DOHH2 (cell line): ENCODE results near the gene WDR18.

ENCODE experiments used
- CTCF ChIP-seq: fragments of 200-600 bp; sonication (generic); IDR thresholded peaks from one replicate; pipeline ENCODE4 v1.5.1; 2014; ENCODE audit warnings: antibody characterized with exemption, mild to moderate bottlenecking, low read depth, low read length; ENCODE audit not compliant: poor library complexity, severe bottlenecking
- EZH2phosphoT487 ChIP-seq: fragments of 200-600 bp; sonication (generic); IDR thresholded peaks from 2 replicates; pipeline ENCODE4 v1.6.1; 2017; ENCODE audit warnings: borderline replicate concordance, mild to moderate bottlenecking, antibody characterized with exemption, low read length, moderate library complexity, mixed read lengths

GRCh38 chr19:991174-991931 lies 7.2 kb downstream of the WDR18 start:
- TF ChIP-seq EZH2phosphoT487 (no peak), CTCF (no peak)
